HG03442 (cell line): ENCODE data around the gene CACNB1.

Experiments used
- ATAC-seq: cut with Tn5 transposase; IDR thresholded peaks from one replicate; pipeline ENCODE4 v1.9.1; 2021; ENCODE audit warnings: mild to moderate bottlenecking, moderate library complexity; ENCODE audit not compliant: unreplicated experiment

CACNB1 gene

GRCh38 chr17:39204245-39204644 is 6.8 kb upstream of the CACNB1 start:
- no peak for ATAC-seq

GRCh38 chr17:39200957-39201510 is 3.6 kb upstream of the CACNB1 start:
- no peak for ATAC-seq

GRCh38 chr17:39200070-39200879 is 2.8 kb upstream of the CACNB1 start, which contains the start of gene RPL19:
Gene RPL19 (plus strand): TSS chr17:39200283. CDS start chr17:39200345, 62 bp downstream.
- peak; percentile 44 for ATAC-seq

- ATAC-seq, result peak; percentile 62
Measured at GRCh38 chr17:39199820-39200069, 2.3 kb upstream of the CACNB1 start.

GRCh38 chr17:39198186-39198566 is 707 bp upstream of the CACNB1 start:
- ATAC-seq, result no peak

GRCh38 chr17:39196808-39197291 is 619 bp downstream of the CACNB1 start:
- ATAC-seq, result no peak

GRCh38 chr17:39196241-39196807 is 1.1 kb downstream of the CACNB1 start:
- no peak for ATAC-seq

GRCh38 chr17:39195568-39196160 is 1.8 kb downstream of the CACNB1 start:
- no peak for ATAC-seq

- ATAC-seq, result no peak
Measured at GRCh38 chr17:39194985-39195524, 2.4 kb downstream of the CACNB1 start.

- no peak for ATAC-seq
Measured at GRCh38 chr17:39194089-39194984, 3.1 kb downstream of the CACNB1 start.

GRCh38 chr17:39193346-39193745 is 4.1 kb downstream of the CACNB1 start:
- ATAC-seq, result no peak

- ATAC-seq, result no peak
Measured at GRCh38 chr17:39192901-39193300, 4.6 kb downstream of the CACNB1 start.

- no peak for ATAC-seq
Measured at GRCh38 chr17:39191750-39192510, 5.5 kb downstream of the CACNB1 start.

- no peak for ATAC-seq
Measured at GRCh38 chr17:39187152-39187830, 10.2 kb downstream of the CACNB1 start.

GRCh38 chr17:39186481-39187002 is 10.9 kb downstream of the CACNB1 start:
- ATAC-seq, result no peak

GRCh38 chr17:39183720-39184119 is 13.7 kb downstream of the CACNB1 start:
- ATAC-seq, result no peak

GRCh38 chr17:39183045-39183444 is 14.4 kb downstream of the CACNB1 start:
- no peak for ATAC-seq

- ATAC-seq, result no peak
Measured at GRCh38 chr17:39181303-39181702, 16.2 kb downstream of the CACNB1 start.

- ATAC-seq, result no peak
Measured at GRCh38 chr17:39178536-39178935, 18.9 kb downstream of the CACNB1 start.
